ENCODE measurements around the gene CCDC88C. TPM values are rescaled to one million over a fixed set of nuclear protein-coding genes. Genes with fewer than 3 reads are reported as not detected.
A peak's percentile ranks its signal among the peaks of the same experiment; 100 is the strongest.

Gene CCDC88C
- total RNA-seq, 2 donors from 2014 or later: 103 to 111 TPM

GRCh38 chr14:91286530-91286937 lies 131.1 kb downstream of the CCDC88C start:
- peak overlapping the region; percentile 47 for H3K27ac Mint-ChIP-seq
- peaks cover 20 to 47% of the 10 kb centered on the region in 2 donors for H3K36me3 Mint-ChIP-seq (ENCODE audit: insufficient read depth in 2 of 2)
- peak; percentile 76 to 82 for ATAC-seq (replicated peaks in 1 of 2)

GRCh38 chr14:91284791-91285548 lies 132.7 kb downstream of the CCDC88C start:
- ATAC-seq (replicated peaks in 1 of 2) (no peak), DNase-seq (no peak)
- H3K9me3 Mint-ChIP-seq: no peaks in the 10 kb centered on the region
- H3K27me3 Mint-ChIP-seq (ENCODE audit: low read depth): no peaks in the 10 kb centered on the region
- peak overlapping the region; percentile 8 for H3K27ac Mint-ChIP-seq
- H3K4me1 Mint-ChIP-seq (ENCODE audit: low read depth): peaks cover 19% of the 10 kb centered on the region
- no peak overlapping the region for H3K4me3 Mint-ChIP-seq
- peaks cover 20 to 44% of the 10 kb centered on the region in 2 donors for H3K36me3 Mint-ChIP-seq (ENCODE audit: insufficient read depth in 2 of 2)

More at GRCh38 chr14:91286530-91286937, 131.1 kb downstream of the CCDC88C start:
- no peaks in the 10 kb centered on the region for H3K27me3 Mint-ChIP-seq (ENCODE audit: low read depth)
- H3K4me1 Mint-ChIP-seq (ENCODE audit: low read depth): peaks cover 18% of the 10 kb centered on the region
- H3K4me3 Mint-ChIP-seq: no peak overlapping the region
- H3K9me3 Mint-ChIP-seq: no peaks in the 10 kb centered on the region
- peak; percentile 75 to 85 for DNase-seq

- Mint-ChIP-seq H3K36me3 (ENCODE audit: insufficient read depth in 2 of 2) (peaks cover 18 to 41% of the 10 kb centered on the region in 2 donors), H3K27ac (peak overlapping the region; percentile 18), H3K9me3 (no peaks in the 10 kb centered on the region), H3K27me3 (ENCODE audit: low read depth) (no peaks in the 10 kb centered on the region), H3K4me3 (no peak overlapping the region), H3K4me1 (ENCODE audit: low read depth) (peaks cover 19% of the 10 kb centered on the region)
- DNase-seq: no peak
- ATAC-seq (replicated peaks in 1 of 2): no peak
Measured at GRCh38 chr14:91284146-91284790, 133.4 kb downstream of the CCDC88C start.

GRCh38 chr14:91283666-91284065 lies 134.0 kb downstream of the CCDC88C start:
- DNase-seq (no peak), ATAC-seq (replicated peaks in 1 of 2) (no peak)
- Mint-ChIP-seq H3K4me3 (no peak overlapping the region), H3K4me1 (ENCODE audit: low read depth) (peaks cover 19% of the 10 kb centered on the region), H3K27ac (peak overlapping the region; percentile 18), H3K27me3 (ENCODE audit: low read depth) (no peaks in the 10 kb centered on the region), H3K9me3 (no peaks in the 10 kb centered on the region), H3K36me3 (ENCODE audit: insufficient read depth in 2 of 2) (peaks cover 16 to 40% of the 10 kb centered on the region in 2 donors)

- peak overlapping the region; percentile 92 for H3K27ac Mint-ChIP-seq
- no peaks in the 10 kb centered on the region for H3K9me3 Mint-ChIP-seq
- H3K36me3 Mint-ChIP-seq (ENCODE audit: insufficient read depth in 2 of 2): peaks cover 16 to 40% of the 10 kb centered on the region in 2 donors
- H3K4me3 Mint-ChIP-seq: no peak overlapping the region
- no peaks in the 10 kb centered on the region for H3K27me3 Mint-ChIP-seq (ENCODE audit: low read depth)
- H3K4me1 Mint-ChIP-seq (ENCODE audit: low read depth): peaks cover 19% of the 10 kb centered on the region
- ATAC-seq (replicated peaks in 1 of 2) (no peak), DNase-seq (no peak)
Measured at GRCh38 chr14:91282954-91283645, 134.5 kb downstream of the CCDC88C start.

- Mint-ChIP-seq H3K27ac (peak overlapping the region; percentile 62), H3K27me3 (ENCODE audit: low read depth) (no peaks in the 10 kb centered on the region)
- ATAC-seq (replicated peaks in 1 of 2): no peak
Measured at GRCh38 chr14:91281346-91281745, 136.3 kb downstream of the CCDC88C start.

GRCh38 chr14:91280129-91280528 lies 137.5 kb downstream of the CCDC88C start:
- peaks cover 5% of the 10 kb centered on the region for H3K4me1 Mint-ChIP-seq (ENCODE audit: low read depth)
- ATAC-seq (replicated peaks in 1 of 2): no peak
- H3K9me3 Mint-ChIP-seq: no peaks in the 10 kb centered on the region
- DNase-seq: no peak
- H3K27ac Mint-ChIP-seq: no peak overlapping the region
- H3K27me3 Mint-ChIP-seq (ENCODE audit: low read depth): no peaks in the 10 kb centered on the region
- H3K36me3 Mint-ChIP-seq (ENCODE audit: insufficient read depth in 2 of 2): peaks cover 8 to 39% of the 10 kb centered on the region in 2 donors
- H3K4me3 Mint-ChIP-seq: no peak overlapping the region

More at GRCh38 chr14:91281346-91281745, 136.3 kb downstream of the CCDC88C start:
- H3K36me3 Mint-ChIP-seq (ENCODE audit: insufficient read depth in 2 of 2): peaks cover 13 to 48% of the 10 kb centered on the region in 2 donors
- no peaks in the 10 kb centered on the region for H3K9me3 Mint-ChIP-seq
- peaks cover 14% of the 10 kb centered on the region for H3K4me1 Mint-ChIP-seq (ENCODE audit: low read depth)
- H3K4me3 Mint-ChIP-seq: no peak overlapping the region
- DNase-seq: no peak

- Mint-ChIP-seq H3K36me3 (ENCODE audit: insufficient read depth in 2 of 2) (peaks cover 8 to 31% of the 10 kb centered on the region in 2 donors), H3K27ac (peak overlapping the region; percentile 44), H3K4me1 (ENCODE audit: low read depth) (peaks cover 5% of the 10 kb centered on the region)
Measured at GRCh38 chr14:91279354-91279753, 138.3 kb downstream of the CCDC88C start.

GRCh38 chr14:91278383-91278715 lies 139.3 kb downstream of the CCDC88C start:
- peaks cover 5% of the 10 kb centered on the region for H3K4me1 Mint-ChIP-seq (ENCODE audit: low read depth)
- H3K4me3 Mint-ChIP-seq: no peak overlapping the region
- ATAC-seq (replicated peaks in 1 of 2) (no peak), DNase-seq (no peak)
- peaks cover 6 to 23% of the 10 kb centered on the region in 2 donors for H3K36me3 Mint-ChIP-seq (ENCODE audit: insufficient read depth in 2 of 2)
- H3K9me3 Mint-ChIP-seq: no peaks in the 10 kb centered on the region
- no peak overlapping the region for H3K27ac Mint-ChIP-seq
- no peaks in the 10 kb centered on the region for H3K27me3 Mint-ChIP-seq (ENCODE audit: low read depth)

More at GRCh38 chr14:91279354-91279753, 138.3 kb downstream of the CCDC88C start:
- no peak overlapping the region for H3K4me3 Mint-ChIP-seq
- no peaks in the 10 kb centered on the region for H3K27me3 Mint-ChIP-seq (ENCODE audit: low read depth)
- ATAC-seq (replicated peaks in 1 of 2): no peak
- DNase-seq: no peak
- H3K9me3 Mint-ChIP-seq: no peaks in the 10 kb centered on the region

- H3K27me3 Mint-ChIP-seq (ENCODE audit: low read depth): no peaks in the 10 kb centered on the region
- H3K27ac Mint-ChIP-seq: no peak overlapping the region
- peaks cover 5 to 18% of the 10 kb centered on the region in 2 donors for H3K36me3 Mint-ChIP-seq (ENCODE audit: insufficient read depth in 2 of 2)
Measured at GRCh38 chr14:91277546-91278382, 139.9 kb downstream of the CCDC88C start.

GRCh38 chr14:91274796-91275195 lies 142.8 kb downstream of the CCDC88C start:
- DNase-seq: no peak
- Mint-ChIP-seq H3K4me1 (ENCODE audit: low read depth) (no peaks in the 10 kb centered on the region), H3K36me3 (ENCODE audit: insufficient read depth in 2 of 2) (peaks cover 2 to 15% of the 10 kb centered on the region in 2 donors), H3K9me3 (no peaks in the 10 kb centered on the region), H3K4me3 (no peak overlapping the region), H3K27ac (peak overlapping the region; percentile 69), H3K27me3 (ENCODE audit: low read depth) (no peaks in the 10 kb centered on the region)
- no peak for ATAC-seq (replicated peaks in 1 of 2)

More at GRCh38 chr14:91277546-91278382, 139.9 kb downstream of the CCDC88C start:
- ATAC-seq (replicated peaks in 1 of 2) (no peak), DNase-seq (no peak)
- no peak overlapping the region for H3K4me3 Mint-ChIP-seq
- H3K9me3 Mint-ChIP-seq: no peaks in the 10 kb centered on the region
- peaks cover 5% of the 10 kb centered on the region for H3K4me1 Mint-ChIP-seq (ENCODE audit: low read depth)

- no peak overlapping the region for H3K27ac Mint-ChIP-seq
- H3K4me1 Mint-ChIP-seq (ENCODE audit: low read depth): no peaks in the 10 kb centered on the region
- no peaks in the 10 kb centered on the region for H3K27me3 Mint-ChIP-seq (ENCODE audit: low read depth)
- DNase-seq (no peak), ATAC-seq (replicated peaks in 1 of 2) (no peak)
- H3K4me3 Mint-ChIP-seq: no peak overlapping the region
- peaks cover 2 to 15% of the 10 kb centered on the region in 2 donors for H3K36me3 Mint-ChIP-seq (ENCODE audit: insufficient read depth in 2 of 2)
- H3K9me3 Mint-ChIP-seq: no peaks in the 10 kb centered on the region
Measured at GRCh38 chr14:91273885-91274273, 143.7 kb downstream of the CCDC88C start.

Measured in activated T-cell treated with anti-CD3 and anti-CD28 coated beads, Interleukin-2, amount 50 U/mL, for 72 hours (primary cell).